ENCODE results near the gene CABP5.

- TF ChIP-seq EZH2phosphoT487 (IDR thresholded peaks at IDR 0.05; ENCODE audit: borderline replicate concordance, low read depth, low read length), result no peak
- TF ChIP-seq, protein P1, sequence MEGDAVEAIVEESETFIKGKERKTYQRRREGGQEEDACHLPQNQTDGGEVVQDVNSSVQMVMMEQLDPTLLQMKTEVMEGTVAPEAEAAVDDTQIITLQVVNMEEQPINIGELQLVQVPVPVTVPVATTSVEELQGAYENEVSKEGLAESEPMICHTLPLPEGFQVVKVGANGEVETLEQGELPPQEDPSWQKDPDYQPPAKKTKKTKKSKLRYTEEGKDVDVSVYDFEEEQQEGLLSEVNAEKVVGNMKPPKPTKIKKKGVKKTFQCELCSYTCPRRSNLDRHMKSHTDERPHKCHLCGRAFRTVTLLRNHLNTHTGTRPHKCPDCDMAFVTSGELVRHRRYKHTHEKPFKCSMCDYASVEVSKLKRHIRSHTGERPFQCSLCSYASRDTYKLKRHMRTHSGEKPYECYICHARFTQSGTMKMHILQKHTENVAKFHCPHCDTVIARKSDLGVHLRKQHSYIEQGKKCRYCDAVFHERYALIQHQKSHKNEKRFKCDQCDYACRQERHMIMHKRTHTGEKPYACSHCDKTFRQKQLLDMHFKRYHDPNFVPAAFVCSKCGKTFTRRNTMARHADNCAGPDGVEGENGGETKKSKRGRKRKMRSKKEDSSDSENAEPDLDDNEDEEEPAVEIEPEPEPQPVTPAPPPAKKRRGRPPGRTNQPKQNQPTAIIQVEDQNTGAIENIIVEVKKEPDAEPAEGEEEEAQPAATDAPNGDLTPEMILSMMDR (conservative IDR thresholded peaks at IDR 0.05; ENCODE audit: low read length), result no peak
Observed at GRCh38 chr19:48025480-48025879, 18.4 kb downstream of the CABP5 start.
